Adrenal gland (tissue), 5 donors: ENCODE data around the gene MACROD2.

Source experiments
- POLR2A ChIP-seq, 2 donors: fragments of 450-650 bp; IDR thresholded peaks; one replicate each; pipeline ENCODE4 v1.6.1; 2017; ENCODE audit warnings: antibody characterized with exemption in 2 of 2, mild to moderate bottlenecking in 2 of 2, moderate library complexity in 1 of 2
- TF ChIP-seq, protein P1 (sequence below), 6 experiments: fragments of 450-650 bp in 4 of 6; fragments of 200-600 bp in 2 of 6; sonication (generic) in 1 of 6; IDR thresholded peaks; 1 replicate in 5 of 6; 2 replicates in 1 of 6; pipeline versions ENCODE4 v1.5.1 to v1.8.0; 2016 to 2021; ENCODE audit warnings: antibody characterized with exemption in 6 of 6, mild to moderate bottlenecking in 2 of 6, moderate library complexity in 1 of 6
- donor health status: DM: no; HTN: no; CAD: no.

DNA sequence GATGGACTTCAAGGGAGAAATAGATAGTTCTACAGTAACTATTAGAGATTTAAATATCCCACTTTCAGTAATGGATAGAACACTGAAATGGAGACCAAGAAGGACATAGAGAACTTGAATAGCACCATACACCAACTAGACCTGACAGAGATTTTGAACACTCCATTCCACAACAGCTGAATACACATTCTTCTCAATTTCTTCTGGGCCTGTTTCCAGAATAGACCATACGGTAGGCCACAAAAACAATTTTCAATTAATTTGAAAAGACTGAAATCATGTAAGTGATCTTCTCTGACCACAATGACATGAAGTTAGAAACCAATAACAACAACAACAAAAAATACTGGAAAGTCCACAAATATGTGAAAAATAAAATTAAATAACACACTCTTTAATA lies 1321.2 kb downstream of the MACROD2 start:
- TF ChIP-seq POLR2A (IDR thresholded peaks at IDR 0.05), result no peak
- TF ChIP-seq, protein P1, sequence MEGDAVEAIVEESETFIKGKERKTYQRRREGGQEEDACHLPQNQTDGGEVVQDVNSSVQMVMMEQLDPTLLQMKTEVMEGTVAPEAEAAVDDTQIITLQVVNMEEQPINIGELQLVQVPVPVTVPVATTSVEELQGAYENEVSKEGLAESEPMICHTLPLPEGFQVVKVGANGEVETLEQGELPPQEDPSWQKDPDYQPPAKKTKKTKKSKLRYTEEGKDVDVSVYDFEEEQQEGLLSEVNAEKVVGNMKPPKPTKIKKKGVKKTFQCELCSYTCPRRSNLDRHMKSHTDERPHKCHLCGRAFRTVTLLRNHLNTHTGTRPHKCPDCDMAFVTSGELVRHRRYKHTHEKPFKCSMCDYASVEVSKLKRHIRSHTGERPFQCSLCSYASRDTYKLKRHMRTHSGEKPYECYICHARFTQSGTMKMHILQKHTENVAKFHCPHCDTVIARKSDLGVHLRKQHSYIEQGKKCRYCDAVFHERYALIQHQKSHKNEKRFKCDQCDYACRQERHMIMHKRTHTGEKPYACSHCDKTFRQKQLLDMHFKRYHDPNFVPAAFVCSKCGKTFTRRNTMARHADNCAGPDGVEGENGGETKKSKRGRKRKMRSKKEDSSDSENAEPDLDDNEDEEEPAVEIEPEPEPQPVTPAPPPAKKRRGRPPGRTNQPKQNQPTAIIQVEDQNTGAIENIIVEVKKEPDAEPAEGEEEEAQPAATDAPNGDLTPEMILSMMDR (IDR thresholded peaks at IDR 0.05), result no peak
